Vagina (tissue), 2 donors: ENCODE measurements around the gene PDX1.

Experiments used
- CTCF ChIP-seq, 3 experiments: fragments of 450-650 bp in 2 of 3; fragments of 200-600 bp in 1 of 3; sonication (generic) in 1 of 3; IDR thresholded peaks; one replicate each; pipeline ENCODE4 v1.5.1; 2017 to 2019; ENCODE audit warnings: antibody characterized with exemption in 3 of 3, mild to moderate bottlenecking in 2 of 3, moderate library complexity in 2 of 3
- POLR2A ChIP-seq, 2 donors: fragments of 450-650 bp; IDR thresholded peaks; one replicate each; pipeline ENCODE4 v1.6.1; 2017; ENCODE audit warnings: antibody characterized with exemption in 2 of 2, mild to moderate bottlenecking in 2 of 2, moderate library complexity in 2 of 2

DNA sequence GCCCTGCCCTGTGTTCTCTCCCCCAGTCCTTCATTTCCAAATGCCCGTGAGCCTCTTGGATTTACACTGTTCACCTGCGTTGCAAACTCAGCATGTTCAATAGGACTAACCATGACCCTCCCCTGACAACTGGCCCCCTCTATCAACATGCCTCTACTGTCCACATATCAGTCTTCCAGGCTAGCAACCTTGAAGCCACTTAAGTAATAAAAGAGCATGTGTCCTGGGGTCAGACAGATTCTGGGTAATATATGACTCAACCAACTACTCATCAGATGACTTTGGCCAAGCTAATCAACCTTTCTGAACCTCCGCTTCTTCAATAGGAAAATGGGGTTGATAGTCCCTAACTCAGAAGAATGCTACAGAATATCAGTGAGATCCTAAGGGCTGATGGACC is 15.1 kb upstream of the PDX1 start:
- no peak for TF ChIP-seq POLR2A (IDR thresholded peaks at IDR 0.05)
- no peak for TF ChIP-seq CTCF (IDR thresholded peaks at IDR 0.05)
